ENCODE measurements around the gene JAZF1.

DNA sequence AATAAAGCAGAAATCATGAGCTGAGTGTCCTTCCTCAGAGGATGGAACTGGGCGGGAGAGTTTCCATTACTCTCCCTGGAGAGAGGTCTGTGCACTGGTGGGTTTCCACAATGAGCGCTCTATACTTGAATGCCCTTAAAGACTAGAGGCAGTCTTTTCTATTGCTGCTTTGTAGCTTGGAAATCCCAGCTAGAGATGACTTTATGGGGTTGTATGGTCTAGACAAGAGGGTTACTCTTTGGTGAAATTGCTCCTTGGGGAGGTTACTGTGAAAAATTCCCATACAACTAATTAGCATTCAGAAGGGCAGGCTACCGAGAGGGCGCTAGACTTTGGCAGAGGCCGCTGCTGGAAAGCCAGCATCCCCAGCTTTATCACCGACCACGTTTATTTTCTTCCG lies 303.8 kb downstream of the JAZF1 start:
- TF ChIP-seq, protein P1, sequence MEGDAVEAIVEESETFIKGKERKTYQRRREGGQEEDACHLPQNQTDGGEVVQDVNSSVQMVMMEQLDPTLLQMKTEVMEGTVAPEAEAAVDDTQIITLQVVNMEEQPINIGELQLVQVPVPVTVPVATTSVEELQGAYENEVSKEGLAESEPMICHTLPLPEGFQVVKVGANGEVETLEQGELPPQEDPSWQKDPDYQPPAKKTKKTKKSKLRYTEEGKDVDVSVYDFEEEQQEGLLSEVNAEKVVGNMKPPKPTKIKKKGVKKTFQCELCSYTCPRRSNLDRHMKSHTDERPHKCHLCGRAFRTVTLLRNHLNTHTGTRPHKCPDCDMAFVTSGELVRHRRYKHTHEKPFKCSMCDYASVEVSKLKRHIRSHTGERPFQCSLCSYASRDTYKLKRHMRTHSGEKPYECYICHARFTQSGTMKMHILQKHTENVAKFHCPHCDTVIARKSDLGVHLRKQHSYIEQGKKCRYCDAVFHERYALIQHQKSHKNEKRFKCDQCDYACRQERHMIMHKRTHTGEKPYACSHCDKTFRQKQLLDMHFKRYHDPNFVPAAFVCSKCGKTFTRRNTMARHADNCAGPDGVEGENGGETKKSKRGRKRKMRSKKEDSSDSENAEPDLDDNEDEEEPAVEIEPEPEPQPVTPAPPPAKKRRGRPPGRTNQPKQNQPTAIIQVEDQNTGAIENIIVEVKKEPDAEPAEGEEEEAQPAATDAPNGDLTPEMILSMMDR (conservative IDR thresholded peaks at IDR 0.05; ENCODE audit: low read depth, low read length), result no peak
- no peak for TF ChIP-seq EZH2 (IDR thresholded peaks at IDR 0.05; ENCODE audit: borderline replicate concordance, low read depth, low read length, poor library complexity, severe bottlenecking)
